ENCODE measurements around the gene UBR4.

Gene UBR4

GRCh38 chr1:19068639-19069276 lies 141.3 kb downstream of the UBR4 start:
- DNase-seq, result no peak

- DNase-seq, result no peak
These were observed 142.0 kb downstream of the UBR4 start for GRCh38 chr1:19067912-19068638.

- no peak for DNase-seq
These were observed 142.7 kb downstream of the UBR4 start for GRCh38 chr1:19067182-19067911.

DNA sequence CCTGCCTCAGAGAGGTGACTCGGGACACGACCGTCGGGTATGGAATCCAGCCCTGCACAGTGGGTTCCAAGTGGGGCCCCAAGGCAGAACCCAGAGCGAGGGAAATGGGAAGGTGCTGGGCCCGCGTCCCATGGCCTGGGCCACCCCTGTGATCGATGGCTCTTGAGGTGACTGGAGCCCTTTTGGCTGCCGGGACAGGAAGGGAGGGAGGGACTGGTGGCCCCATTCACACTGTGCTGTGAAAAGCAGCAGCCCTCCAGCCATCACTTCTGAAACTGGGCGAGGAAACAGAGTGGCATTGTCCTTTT lies 143.2 kb downstream of the UBR4 start:
- no peak for DNase-seq

DNA sequence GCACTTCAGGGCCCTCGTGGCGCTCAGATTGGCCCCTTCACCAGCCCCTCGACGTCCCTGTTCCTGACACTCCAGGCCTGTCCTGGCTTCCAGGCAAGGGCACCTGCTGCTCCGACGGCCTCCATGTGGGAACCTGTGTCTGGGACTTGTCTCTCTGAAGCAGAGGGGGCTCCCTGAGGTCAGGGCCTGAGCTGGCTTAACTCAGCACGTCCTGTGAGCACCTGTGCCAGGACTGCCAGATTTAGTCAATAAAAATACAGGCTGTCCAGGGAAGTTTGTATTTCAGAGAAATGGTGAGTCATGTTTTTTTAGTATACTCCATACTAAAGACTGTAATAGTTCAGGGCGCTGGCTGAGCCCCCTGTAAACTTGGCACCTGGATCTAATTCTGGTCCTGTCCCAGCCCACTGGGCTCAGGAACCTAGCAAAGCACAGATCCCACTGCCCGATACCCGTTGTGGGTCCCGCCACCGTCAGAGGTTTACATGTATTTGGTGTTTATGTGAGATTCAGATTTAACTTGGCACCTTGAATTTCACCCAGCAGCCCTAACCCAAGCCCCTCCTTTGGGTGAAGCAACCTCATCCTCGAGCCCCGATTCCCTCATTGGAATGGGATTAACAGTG lies 143.7 kb downstream of the UBR4 start:
- no peak for DNase-seq

DNA sequence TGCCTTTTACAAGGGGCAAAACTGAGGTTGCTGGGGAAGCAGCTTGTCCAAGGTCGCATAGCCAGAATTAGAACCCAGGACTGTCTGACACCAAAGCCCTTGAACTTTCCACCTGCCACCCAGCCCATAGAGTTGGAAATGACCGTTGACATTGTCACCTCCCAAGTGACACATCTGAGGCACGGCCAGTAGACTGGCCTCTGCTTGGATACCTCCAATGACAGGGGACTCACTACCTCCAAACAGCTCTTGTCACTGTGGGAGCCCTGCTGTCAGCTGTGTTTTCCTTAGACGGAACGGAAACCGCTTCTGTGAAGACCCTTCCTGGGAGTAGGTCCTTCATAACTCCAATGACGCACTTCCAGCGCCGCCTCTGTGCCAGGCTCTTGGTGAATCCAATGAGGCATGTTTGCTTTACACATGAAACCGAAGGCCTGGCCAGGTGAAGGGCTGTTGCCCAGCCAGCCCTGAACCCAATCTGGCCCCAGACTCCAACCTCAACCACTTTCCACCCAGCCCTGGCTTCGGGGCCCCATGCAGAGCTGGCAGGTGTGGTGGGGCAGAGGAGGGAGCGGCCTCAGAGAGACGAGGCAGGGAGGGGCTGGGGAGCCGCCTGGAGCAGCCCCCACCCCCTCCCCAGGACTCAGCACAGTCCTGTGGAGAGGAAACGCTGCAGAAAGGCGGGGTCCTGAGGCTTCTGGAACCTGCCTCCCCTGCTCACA lies 144.4 kb downstream of the UBR4 start:
- no peak for DNase-seq

- DNase-seq, result no peak
These were observed 145.1 kb downstream of the UBR4 start for GRCh38 chr1:19064906-19065450.

DNA sequence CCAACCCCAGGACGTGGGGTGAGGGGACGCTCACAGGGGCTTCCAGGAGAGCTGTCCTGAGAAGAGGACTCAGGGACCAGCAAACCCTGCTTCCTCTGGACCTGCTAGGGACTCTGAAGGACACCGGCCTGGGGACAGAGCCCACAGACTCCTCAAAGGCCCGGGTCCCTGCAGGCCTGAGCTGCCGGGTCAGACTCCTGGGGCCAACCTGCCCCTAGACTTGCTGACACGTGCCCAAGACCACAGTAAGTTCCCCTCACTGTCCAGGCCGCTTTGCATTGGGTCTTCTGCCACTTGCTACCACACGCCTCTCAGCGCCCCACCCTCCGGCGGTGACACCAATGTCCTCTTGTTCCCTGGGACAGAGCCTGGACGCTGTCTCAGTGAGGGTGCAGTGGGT lies 146.9 kb downstream of the UBR4 start:
- no peak for DNase-seq

GRCh38 chr1:19062258-19063029 lies 147.6 kb downstream of the UBR4 start:
- DNase-seq, result no peak

- no peak for DNase-seq
These were observed 148.3 kb downstream of the UBR4 start for GRCh38 chr1:19061798-19062197.

- DNase-seq, result no peak
These were observed 148.7 kb downstream of the UBR4 start for GRCh38 chr1:19061343-19061742.

DNA sequence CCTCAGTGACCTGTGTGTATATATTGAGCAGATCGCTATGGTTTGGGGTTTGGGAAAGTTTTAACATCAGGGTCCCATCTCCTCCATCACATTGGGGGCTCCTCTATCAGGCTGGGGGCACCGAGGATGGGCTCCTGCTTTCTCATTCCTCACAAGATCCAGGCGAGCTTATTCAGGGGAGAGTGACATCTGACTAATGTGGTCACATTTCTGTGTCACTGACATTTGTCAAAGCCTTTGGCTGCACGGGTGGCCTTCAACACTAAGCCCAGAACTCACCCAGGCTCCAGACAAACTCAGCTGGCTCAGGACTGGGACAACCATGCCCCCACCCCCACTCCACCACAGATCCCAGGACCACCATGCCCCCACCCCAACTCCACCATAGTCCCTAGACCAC lies 150.3 kb downstream of the UBR4 start:
- no peak for DNase-seq

GRCh38 chr1:19058476-19058797 lies 151.6 kb downstream of the UBR4 start:
- no peak for DNase-seq

GRCh38 chr1:19057784-19058475 lies 152.1 kb downstream of the UBR4 start:
- DNase-seq, result no peak

GRCh38 chr1:19057182-19057779 lies 152.8 kb downstream of the UBR4 start:
- no peak for DNase-seq

- no peak for DNase-seq
These were observed 154.4 kb downstream of the UBR4 start for GRCh38 chr1:19055701-19056100.

DNA sequence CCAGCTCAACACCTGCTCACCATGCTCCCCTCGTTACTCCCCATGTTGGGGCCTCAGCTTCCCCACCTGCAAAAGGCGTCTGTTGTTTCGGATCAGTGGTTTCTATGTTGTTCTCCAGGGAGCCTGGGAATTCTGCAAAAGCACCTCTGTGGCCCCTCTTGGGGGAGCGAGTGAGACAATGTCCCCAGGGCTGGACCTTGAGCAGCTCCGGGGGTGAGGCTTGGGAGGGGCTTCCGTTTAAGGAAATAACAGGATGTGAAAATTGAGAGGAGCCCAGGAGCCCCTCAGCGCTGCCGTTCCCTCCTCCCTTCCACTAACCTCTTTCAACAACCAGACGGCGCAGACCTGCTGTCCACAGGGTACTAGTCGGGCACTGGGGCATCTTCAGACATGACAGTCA lies 155.1 kb downstream of the UBR4 start:
- no peak for DNase-seq

GRCh38 chr1:19054216-19054615 lies 155.8 kb downstream of the UBR4 start:
- no peak for DNase-seq

DNA sequence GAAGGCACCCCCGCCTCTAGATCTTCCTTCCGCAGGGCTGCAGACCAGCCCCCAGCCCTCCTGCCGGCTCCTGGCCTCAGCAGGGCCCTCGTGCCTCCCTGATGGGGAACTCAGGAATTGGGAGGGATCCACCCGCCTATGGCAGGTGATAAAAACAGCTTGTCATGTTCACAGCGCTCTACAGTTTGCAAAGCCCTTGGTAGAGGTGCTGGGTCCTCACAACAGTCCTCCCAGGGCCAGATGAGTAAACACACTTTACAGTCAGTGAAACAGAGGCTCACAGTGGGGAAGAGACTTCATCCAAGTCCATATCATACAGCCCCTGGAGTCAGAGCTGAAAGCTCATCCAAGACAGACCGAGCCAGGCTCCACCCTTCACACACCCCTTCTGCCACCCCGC lies 156.6 kb downstream of the UBR4 start:
- DNase-seq, result no peak

DNA sequence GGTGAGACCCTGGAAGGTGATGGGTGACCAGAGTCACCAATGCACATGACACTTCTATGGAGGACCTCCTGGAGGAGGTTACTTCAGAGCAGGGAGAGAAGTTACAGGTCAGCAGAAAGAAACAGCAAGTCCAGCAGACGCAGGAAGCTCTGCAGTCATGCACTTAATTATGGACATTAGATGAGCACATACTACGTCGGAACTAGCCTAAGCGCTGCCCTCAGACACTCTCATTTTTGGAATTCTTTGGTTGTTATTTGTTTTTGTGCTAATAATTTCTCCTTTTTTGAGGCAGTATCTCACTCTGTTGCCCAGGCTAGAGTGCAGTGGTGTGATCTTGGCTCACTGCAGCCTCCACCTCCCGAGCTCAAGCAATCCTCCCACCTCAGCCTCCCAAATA lies 160.3 kb downstream of the UBR4 start:
- no peak for DNase-seq

DNA sequence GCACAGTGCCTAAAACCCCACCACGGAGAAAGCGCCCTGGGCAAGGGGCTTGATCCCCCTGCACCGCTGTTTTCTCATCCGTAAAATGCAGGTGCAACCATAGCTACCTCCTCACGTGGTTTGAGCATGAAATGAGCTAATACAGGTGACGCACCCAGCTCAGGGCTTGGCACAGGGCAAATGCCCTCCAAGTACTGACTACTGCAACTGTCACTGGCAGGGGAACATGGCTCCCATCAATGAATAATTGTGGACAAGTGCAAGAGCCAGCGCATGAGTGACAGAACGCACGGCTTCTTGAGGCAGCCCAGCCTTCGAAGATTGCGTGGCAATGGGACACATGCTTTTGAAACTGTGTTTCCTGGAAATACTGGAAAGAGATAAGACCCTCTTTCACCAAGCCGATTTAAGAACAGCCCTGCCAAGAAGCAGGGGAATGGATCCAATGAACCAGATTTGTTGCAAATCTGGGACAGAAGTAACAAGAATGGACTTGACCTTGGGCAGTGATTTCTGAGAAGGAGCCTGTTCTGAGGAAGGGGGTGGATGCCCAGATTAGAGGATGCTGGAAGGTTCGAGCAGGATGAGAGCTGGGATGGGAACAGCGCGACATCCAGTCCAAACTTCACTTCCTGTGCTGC lies 160.8 kb downstream of the UBR4 start:
- DNase-seq, result no peak

Data from NCI-H774 (cell line).